Panc1 (cell line): ENCODE results near the gene CRELD2.

Source experiments
- CTCF ChIP-seq: fragments of 450-650 bp; IDR thresholded peaks from 2 replicates; pipeline ENCODE4 v1.5.1; 2017; ENCODE audit warnings: mild to moderate bottlenecking
- POLR2AphosphoS5 ChIP-seq: IDR thresholded peaks from 2 replicates; pipeline ENCODE4 v1.6.1; 2012; ENCODE audit warnings: mild to moderate bottlenecking, low read depth, low read length, moderate library complexity
- REST ChIP-seq, 2 experiments: IDR thresholded peaks; 2 replicates each; pipeline ENCODE4 v1.6.1; 2011 to 2012; ENCODE audit warnings: low read depth in 2 of 2, control low read depth in 1 of 2, low read length in 1 of 2, mild to moderate bottlenecking in 1 of 2, moderate library complexity in 1 of 2; ENCODE audit not compliant: insufficient read depth in 1 of 2

GRCh38 chr22:49954991-49955580 lies 36.7 kb downstream of the CRELD2 start:
- TF ChIP-seq CTCF (no peak), POLR2AphosphoS5 (no peak), REST (IDR thresholded peaks at IDR 0.05; ENCODE audit: insufficient read depth in 1 of 2, low read depth in 2 of 2, low read length in 1 of 2) (no peak)
